Panc1 (cell line): ENCODE data around the gene PPFIA3. TPM values are rescaled to one million over a fixed set of nuclear protein-coding genes. Genes with fewer than 3 reads are reported as not detected.

Experiments
- ATAC-seq: fragments of 200-7000 bp; cut with Tn5 transposase; 2 replicates; pipeline ENCODE4 v1.9.1; 2020; ENCODE audit warnings: mild to moderate bottlenecking, moderate library complexity
- BruUV-seq: library from RNA; stranded (reverse); fragments of 400-500 nt; replicated peaks from 2 replicates; lab custom pipeline; 2021; lab: Mats Ljungman, UMichigan
- CTCF ChIA-PET: fragments of 300-600 bp; sonication (Branson Sonifier 250); formaldehyde crosslinking; loops from one replicate; lab custom pipeline; 2022; ENCODE audit warnings: antibody characterized with exemption; lab: Charles Lee
- POLR2A ChIA-PET: fragments of 300-600 bp; sonication (Branson Sonifier 250); formaldehyde crosslinking; loops from one replicate; lab custom pipeline; 2022; ENCODE audit warnings: antibody characterized with exemption; lab: Charles Lee
- DNase-seq: peaks from one replicate; pipeline ENCODE4 v3.0.0-alpha.2; 2010; ENCODE audit warnings: low read depth, low spot score
- H3K27ac ChIP-seq: 2 replicates; pipeline ENCODE4 v1.5.1; 2011; ENCODE audit warnings: mild to moderate bottlenecking, low read length, inconsistent platforms
- H3K27me3 ChIP-seq: fragments of 200-500 bp; sonication (Bioruptor generic); 2 replicates; pipeline ENCODE4 v1.6.0; 2014; ENCODE audit warnings: low read length, inconsistent platforms; ENCODE audit not compliant: control insufficient read depth, insufficient read depth
- H3K36me3 ChIP-seq: fragments of 200-500 bp; sonication (Bioruptor generic); 2 replicates; pipeline ENCODE4 v1.5.1; 2014; ENCODE audit warnings: inconsistent platforms, mild to moderate bottlenecking, low read length, moderate library complexity; ENCODE audit not compliant: control insufficient read depth, insufficient read depth
- H3K4me1 ChIP-seq: 2 replicates; pipeline ENCODE4 v1.5.1; 2011; ENCODE audit warnings: inconsistent platforms, mild to moderate bottlenecking, low read length, moderate library complexity; ENCODE audit not compliant: control insufficient read depth, insufficient read depth
- H3K4me3 ChIP-seq, 2 experiments: 2 replicates each; pipeline ENCODE4 v1.5.1; 2011 to 2012; ENCODE audit warnings: low read depth in 2 of 2, low read length in 2 of 2, mild to moderate bottlenecking in 2 of 2, inconsistent platforms in 1 of 2, moderate library complexity in 1 of 2
- H3K9me3 ChIP-seq: fragments of 200-500 bp; sonication (Bioruptor generic); 2 replicates; pipeline ENCODE4 v1.5.1; 2014; ENCODE audit warnings: low read depth, mild to moderate bottlenecking, inconsistent platforms, low read length, moderate library complexity; ENCODE audit not compliant: control insufficient read depth, insufficient read depth
- CTCF ChIP-seq: fragments of 450-650 bp; IDR thresholded peaks from 2 replicates; pipeline ENCODE4 v1.5.1; 2017; ENCODE audit warnings: mild to moderate bottlenecking
- POLR2AphosphoS5 ChIP-seq: IDR thresholded peaks from 2 replicates; pipeline ENCODE4 v1.6.1; 2012; ENCODE audit warnings: mild to moderate bottlenecking, low read depth, low read length, moderate library complexity
- REST ChIP-seq, 2 experiments: IDR thresholded peaks; 2 replicates each; pipeline ENCODE4 v1.6.1; 2011 to 2012; ENCODE audit warnings: low read depth in 2 of 2, control low read depth in 1 of 2, low read length in 1 of 2, mild to moderate bottlenecking in 1 of 2, moderate library complexity in 1 of 2; ENCODE audit not compliant: insufficient read depth in 1 of 2
- SIN3A ChIP-seq: IDR thresholded peaks from 2 replicates; pipeline ENCODE4 v1.6.1; 2012; ENCODE audit warnings: low read depth, mild to moderate bottlenecking, low read length, moderate library complexity, borderline replicate concordance; ENCODE audit not compliant: insufficient read depth
- TCF7L2 ChIP-seq: IDR thresholded peaks from 2 replicates; pipeline ENCODE4 v1.6.1; 2011; ENCODE audit warnings: mild to moderate bottlenecking, low read depth, low read length, inconsistent platforms
- in situ Hi-C: cut with HindIII; loops from 2 replicates; pipeline ENCODE4 v1.10.0; 2016; ENCODE audit warnings: low sequenced_read_pairs, low pct_unique_long_range_greater_than_20kb
- intact Hi-C: fragments of 100-400 bp; cut with micrococcal nuclease; formaldehyde crosslinking; loops from one replicate; pipeline ENCODE4 v1.10.0; 2022; ENCODE audit not compliant: unreplicated experiment
- total RNA-seq: library from RNA; stranded (reverse); gene quantifications from one replicate; pipeline ENCODE4 v1.2.1, GENCODE V29; 2021; ENCODE audit not compliant: unreplicated experiment

The PPFIA3 gene
- total RNA-seq, 1 experiment from 2014 or later = 21.7 TPM

GRCh38 chr19:49150944-49151243, 31.6 kb downstream of the PPFIA3 start:
- Histone ChIP-seq H3K4me3 (peak overlapping the region; percentile 78 to 91), H3K4me1 (no peaks in the 10 kb centered on the region; the same call in 1 of the 2 replicates), H3K27me3 (no peaks in the 10 kb centered on the region), H3K36me3 (no peaks in the 10 kb centered on the region; the same call in 1 of the 2 replicates), H3K9me3 (no peaks in the 10 kb centered on the region), H3K27ac (peak overlapping the region; percentile 74)
- CTCF ChIA-PET = interaction anchor here (0.5 kb wide), 1 partner anchor 33 kb away, joined by 7 read pairs; no protein-coding TSS in a partner anchor
- TF ChIP-seq POLR2AphosphoS5 (no peak), SIN3A (no peak), CTCF (no peak), TCF7L2 (no peak), REST (IDR thresholded peaks at IDR 0.05; ENCODE audit: insufficient read depth in 1 of 2, low read depth in 2 of 2, low read length in 1 of 2) (no peak)
- POLR2A ChIA-PET = interaction anchor here (0.6 to 0.7 kb wide), 3 partner anchors 58 to 91 kb away, joined by 3 to 8 read pairs (median 4); no protein-coding TSS in a partner anchor
- DNase-seq (no peak), ATAC-seq (no peak)
- intact Hi-C loops (no loop called here), in situ Hi-C loops (no loop called here)
- no TSS peak for BruUV-seq

GRCh38 chr19:49151267-49152118, 32.1 kb downstream of the PPFIA3 start:
- Histone ChIP-seq H3K4me1 (no peaks in the 10 kb centered on the region; the same call in 1 of the 2 replicates), H3K36me3 (no peaks in the 10 kb centered on the region; the same call in 1 of the 2 replicates), H3K4me3 (peak overlapping the region; percentile 78 to 91), H3K27me3 (no peaks in the 10 kb centered on the region), H3K27ac (peak overlapping the region; percentile 74), H3K9me3 (no peaks in the 10 kb centered on the region)
- in situ Hi-C loops = no loop called here
- ATAC-seq = peak; percentile 67
- peak; percentile 66 for DNase-seq
- CTCF ChIA-PET = interaction anchor here (0.5 kb wide), 1 partner anchor 33 kb away, joined by 7 read pairs; no protein-coding TSS in a partner anchor
- no peak for TF ChIP-seq TCF7L2
- TF ChIP-seq POLR2AphosphoS5 = peak; percentile 43; the same call in 1 of the 2 replicates
- no peak for TF ChIP-seq CTCF
- no peak for TF ChIP-seq SIN3A
- intact Hi-C loops = no loop called here
- no TSS peak for BruUV-seq
- POLR2A ChIA-PET = interaction anchor here (0.7 kb wide), 1 partner anchor 74 kb away, joined by 8 read pairs; no protein-coding TSS in a partner anchor
